Neural cell (in vitro differentiated cells): ENCODE measurements around the gene HS3ST6. TPM values are rescaled to one million over a fixed set of nuclear protein-coding genes. Genes with fewer than 3 reads are reported as not detected.

Source experiments
- H2AFZ ChIP-seq: fragments of 200-600, 300-800 bp; sonication (generic), shearing (Covaris generic); 2 replicates; pipeline ENCODE4 v1.6.0; 2014; ENCODE audit warnings: low read depth, mild to moderate bottlenecking, antibody characterized with exemption, low read length, moderate library complexity
- H3F3A ChIP-seq: fragments of 200-600 bp; shearing (Covaris generic); 2 replicates; pipeline ENCODE4 v1.6.1; 2016; ENCODE audit warnings: mild to moderate bottlenecking, moderate library complexity, mixed read lengths, antibody characterized with exemption, low read length; ENCODE audit not compliant: insufficient read depth, poor library complexity, severe bottlenecking
- H3K27ac ChIP-seq: fragments of 200-600, 300-800 bp; sonication (generic), shearing (Covaris generic); 2 replicates; pipeline ENCODE4 v1.5.1; 2014; ENCODE audit warnings: mild to moderate bottlenecking, low read length, moderate library complexity
- H3K27me3 ChIP-seq: fragments of 300-800, 200-600 bp; sonication (generic), shearing (Covaris generic); 2 replicates; pipeline ENCODE4 v1.6.0; 2014; ENCODE audit warnings: mild to moderate bottlenecking, low read depth, low read length, moderate library complexity; ENCODE audit not compliant: insufficient read depth
- H3K36me3 ChIP-seq: fragments of 300-800, 200-600 bp; sonication (generic), shearing (Covaris generic); 2 replicates; pipeline ENCODE4 v1.5.1; 2014; ENCODE audit warnings: mild to moderate bottlenecking, antibody characterized with exemption, low read length, moderate library complexity; ENCODE audit not compliant: insufficient read depth
- H3K4me2 ChIP-seq: fragments of 300-800, 200-600 bp; sonication (generic), shearing (Covaris generic); 2 replicates; pipeline ENCODE4 v1.6.0; 2014; ENCODE audit warnings: mild to moderate bottlenecking, low read length
- H3K4me3 ChIP-seq: fragments of 300-800, 200-600 bp; sonication (generic), shearing (Covaris generic); 2 replicates; pipeline ENCODE4 v1.5.1; 2014; ENCODE audit warnings: mild to moderate bottlenecking, low read length, moderate library complexity
- H3K79me2 ChIP-seq: fragments of 200-600 bp; shearing (Covaris generic); replicated peaks from 2 replicates; pipeline ENCODE4 v1.6.0; 2014; ENCODE audit warnings: mild to moderate bottlenecking, low read length, moderate library complexity; ENCODE audit not compliant: insufficient read depth
- H3K9ac ChIP-seq: fragments of 300-800, 200-600 bp; sonication (generic), shearing (Covaris generic); 2 replicates; pipeline ENCODE4 v1.6.1; 2016; ENCODE audit warnings: mild to moderate bottlenecking, low read length, mixed read lengths
- H3K9me2 ChIP-seq: fragments of 200-600 bp; shearing (Covaris generic); 2 replicates; pipeline ENCODE4 v1.6.1; 2016; ENCODE audit warnings: mild to moderate bottlenecking, low read length, mixed read lengths; ENCODE audit not compliant: insufficient read depth
- H3K9me3 ChIP-seq: fragments of 200-600, 300-800 bp; sonication (generic), shearing (Covaris generic); 2 replicates; pipeline ENCODE4 v1.6.1; 2016; ENCODE audit warnings: mild to moderate bottlenecking, mixed run types, low read length, moderate library complexity, mixed read lengths
- H4K20me1 ChIP-seq: fragments of 200-600 bp; shearing (Covaris generic); 2 replicates; pipeline ENCODE4 v1.6.1; 2016; ENCODE audit warnings: mild to moderate bottlenecking, mixed run types; ENCODE audit not compliant: insufficient read depth
- CTCF ChIP-seq: fragments of 450-650 bp; IDR thresholded peaks from 2 replicates; pipeline ENCODE4 v1.5.1; 2014; ENCODE audit warnings: antibody characterized with exemption, mild to moderate bottlenecking, moderate library complexity; ENCODE audit not compliant: poor library complexity, severe bottlenecking
- EP300 ChIP-seq: fragments of 450-650 bp; conservative IDR thresholded peaks from 2 replicates; pipeline ENCODE4 v1.6.1; 2014; ENCODE audit warnings: antibody characterized with exemption, mild to moderate bottlenecking, moderate library complexity; ENCODE audit not compliant: poor library complexity, severe bottlenecking
- EZH2 ChIP-seq: fragments of 200-600, 300-800 bp; shearing (Covaris generic), sonication (generic); IDR thresholded peaks from 2 replicates; pipeline ENCODE4 v1.6.1; 2014; ENCODE audit warnings: antibody characterized with exemption, low read length, borderline replicate concordance, mild to moderate bottlenecking; ENCODE audit not compliant: insufficient read depth, poor library complexity, severe bottlenecking
- MXI1 ChIP-seq: fragments of 450-650 bp; conservative IDR thresholded peaks from 2 replicates; pipeline ENCODE4 v1.6.1; 2014; ENCODE audit warnings: antibody characterized with exemption, mild to moderate bottlenecking; ENCODE audit not compliant: poor library complexity, severe bottlenecking
- POLR2AphosphoS5 ChIP-seq: IDR thresholded peaks from 2 replicates; pipeline ENCODE4 v1.6.1; 2012
- RAD21 ChIP-seq: fragments of 450-650 bp; conservative IDR thresholded peaks from 2 replicates; pipeline ENCODE4 v1.6.1; 2014; ENCODE audit warnings: antibody characterized with exemption, mild to moderate bottlenecking, moderate library complexity
- SMC3 ChIP-seq: fragments of 450-650 bp; conservative IDR thresholded peaks from 2 replicates; pipeline ENCODE4 v1.6.1; 2014; ENCODE audit warnings: antibody characterized with exemption, mild to moderate bottlenecking, moderate library complexity; ENCODE audit not compliant: poor library complexity
- TAF1 ChIP-seq: IDR thresholded peaks from 2 replicates; pipeline ENCODE4 v1.6.1; 2012; ENCODE audit warnings: low read depth
- polyA plus RNA-seq: library from polyadenylated mRNA; depleted of rRNA; stranded (reverse); fragments of >200 nt; gene quantifications from 2 replicates; pipeline ENCODE4 v1.2.3, GENCODE V29; 2014
- TF ChIP-seq, protein P1 (sequence below): IDR thresholded peaks from 2 replicates; pipeline ENCODE4 v1.6.1; 2012; ENCODE audit warnings: borderline replicate concordance

Gene HS3ST6
- polyA plus RNA-seq, 1 donor from 2014 or later, result not detected

DNA sequence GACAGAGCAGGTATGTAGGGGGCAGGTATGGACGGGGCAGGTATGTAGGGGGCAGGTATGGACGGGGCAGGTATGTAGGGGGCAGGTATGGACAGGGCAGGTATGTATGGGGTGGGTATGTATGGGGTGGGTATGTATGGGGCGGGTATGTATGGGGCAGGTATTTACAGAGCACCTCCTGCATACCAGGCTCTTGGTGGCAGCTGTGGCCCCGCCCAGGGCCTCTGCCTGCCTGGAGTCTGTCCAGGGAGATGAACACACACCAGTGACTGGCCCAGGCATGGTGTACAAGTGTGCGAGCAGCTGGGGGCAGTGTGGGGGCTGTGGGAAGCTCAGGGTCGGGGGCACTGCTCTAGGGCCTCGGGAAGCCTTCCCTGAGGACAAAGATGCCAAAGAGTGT, 31.8 kb upstream of the HS3ST6 start:
- Histone ChIP-seq H3K79me2 (no peaks in the 10 kb centered on the region), H3K9me2 (no peaks in the 10 kb centered on the region), H4K20me1 (no peaks in the 10 kb centered on the region), H3K4me2 (no peak overlapping the region), H3K9ac (no peak overlapping the region), H3K27me3 (no peaks in the 10 kb centered on the region), H3K36me3 (no peaks in the 10 kb centered on the region), H3F3A (no peaks in the 10 kb centered on the region), H3K9me3 (no peaks in the 10 kb centered on the region), H3K4me3 (no peak overlapping the region), H2AFZ (no peak overlapping the region), H3K27ac (no peak overlapping the region)
- no peak for TF ChIP-seq MXI1

DNA sequence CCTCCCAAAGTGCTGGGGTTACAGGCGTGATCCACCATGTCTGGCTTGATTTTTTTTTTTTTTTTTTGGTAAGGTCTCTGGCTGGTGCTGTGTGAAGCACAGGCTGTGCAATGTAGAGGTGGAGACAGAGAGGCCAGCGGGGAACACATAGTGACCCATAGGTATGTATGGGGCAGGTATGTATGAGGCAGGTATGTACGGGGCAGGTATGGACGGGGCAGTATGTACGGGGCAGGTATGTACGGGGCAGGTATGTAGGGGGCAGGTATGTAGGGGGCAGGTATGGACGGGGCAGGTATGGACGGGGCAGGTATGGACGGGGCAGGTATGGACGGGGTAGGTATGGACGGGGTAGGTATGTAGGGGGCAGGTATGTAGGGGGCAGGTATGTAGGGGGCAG, 31.3 kb upstream of the HS3ST6 start:
- H3K27me3 ChIP-seq, result no peaks in the 10 kb centered on the region
- H3K4me2 ChIP-seq, result no peak overlapping the region
- H3K4me3 ChIP-seq, result no peak overlapping the region
- no peaks in the 10 kb centered on the region for H3K9me3 ChIP-seq
- H3K9ac ChIP-seq, result no peak overlapping the region
- H3K27ac ChIP-seq, result no peak overlapping the region
- no peak for TF ChIP-seq MXI1
- TF ChIP-seq, protein P1, sequence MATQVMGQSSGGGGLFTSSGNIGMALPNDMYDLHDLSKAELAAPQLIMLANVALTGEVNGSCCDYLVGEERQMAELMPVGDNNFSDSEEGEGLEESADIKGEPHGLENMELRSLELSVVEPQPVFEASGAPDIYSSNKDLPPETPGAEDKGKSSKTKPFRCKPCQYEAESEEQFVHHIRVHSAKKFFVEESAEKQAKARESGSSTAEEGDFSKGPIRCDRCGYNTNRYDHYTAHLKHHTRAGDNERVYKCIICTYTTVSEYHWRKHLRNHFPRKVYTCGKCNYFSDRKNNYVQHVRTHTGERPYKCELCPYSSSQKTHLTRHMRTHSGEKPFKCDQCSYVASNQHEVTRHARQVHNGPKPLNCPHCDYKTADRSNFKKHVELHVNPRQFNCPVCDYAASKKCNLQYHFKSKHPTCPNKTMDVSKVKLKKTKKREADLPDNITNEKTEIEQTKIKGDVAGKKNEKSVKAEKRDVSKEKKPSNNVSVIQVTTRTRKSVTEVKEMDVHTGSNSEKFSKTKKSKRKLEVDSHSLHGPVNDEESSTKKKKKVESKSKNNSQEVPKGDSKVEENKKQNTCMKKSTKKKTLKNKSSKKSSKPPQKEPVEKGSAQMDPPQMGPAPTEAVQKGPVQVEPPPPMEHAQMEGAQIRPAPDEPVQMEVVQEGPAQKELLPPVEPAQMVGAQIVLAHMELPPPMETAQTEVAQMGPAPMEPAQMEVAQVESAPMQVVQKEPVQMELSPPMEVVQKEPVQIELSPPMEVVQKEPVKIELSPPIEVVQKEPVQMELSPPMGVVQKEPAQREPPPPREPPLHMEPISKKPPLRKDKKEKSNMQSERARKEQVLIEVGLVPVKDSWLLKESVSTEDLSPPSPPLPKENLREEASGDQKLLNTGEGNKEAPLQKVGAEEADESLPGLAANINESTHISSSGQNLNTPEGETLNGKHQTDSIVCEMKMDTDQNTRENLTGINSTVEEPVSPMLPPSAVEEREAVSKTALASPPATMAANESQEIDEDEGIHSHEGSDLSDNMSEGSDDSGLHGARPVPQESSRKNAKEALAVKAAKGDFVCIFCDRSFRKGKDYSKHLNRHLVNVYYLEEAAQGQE, result no peak
- TF ChIP-seq POLR2AphosphoS5, result no peak
- TF ChIP-seq EP300, result no peak
- TF ChIP-seq SMC3, result no peak
- TF ChIP-seq EZH2, result no peak
- TF ChIP-seq CTCF, result no peak
- TF ChIP-seq TAF1, result no peak
- no peak for TF ChIP-seq RAD21
- H3K9me2 ChIP-seq, result no peaks in the 10 kb centered on the region
- H3K79me2 ChIP-seq, result no peaks in the 10 kb centered on the region
- no peak overlapping the region for H2AFZ ChIP-seq
- no peaks in the 10 kb centered on the region for H3K36me3 ChIP-seq
- no peaks in the 10 kb centered on the region for H3F3A ChIP-seq
- no peaks in the 10 kb centered on the region for H4K20me1 ChIP-seq

GRCh38 chr16:1947369-1947670, 29.1 kb upstream of the HS3ST6 start:
- H3K36me3 ChIP-seq, result no peaks in the 10 kb centered on the region
- no peaks in the 10 kb centered on the region for H3K9me2 ChIP-seq
- no peaks in the 10 kb centered on the region for H4K20me1 ChIP-seq
- H2AFZ ChIP-seq, result no peak overlapping the region
- H3K79me2 ChIP-seq, result no peaks in the 10 kb centered on the region
- H3K9me3 ChIP-seq, result no peaks in the 10 kb centered on the region
- H3F3A ChIP-seq, result no peaks in the 10 kb centered on the region
- no peak overlapping the region for H3K4me2 ChIP-seq
- no peaks in the 10 kb centered on the region for H3K27me3 ChIP-seq
- H3K4me3 ChIP-seq, result no peak overlapping the region
- TF ChIP-seq TAF1, result no peak
- no peak for TF ChIP-seq CTCF
- TF ChIP-seq EP300, result no peak
- no peak for TF ChIP-seq SMC3
- no peak for TF ChIP-seq MXI1
- no peak for TF ChIP-seq RAD21
- TF ChIP-seq, protein P1, result no peak
- TF ChIP-seq POLR2AphosphoS5, result no peak
- no peak for TF ChIP-seq EZH2
- no peak overlapping the region for H3K9ac ChIP-seq
- H3K27ac ChIP-seq, result no peak overlapping the region
